ENCODE measurements around the gene HAPSTR1. TPM values are rescaled to one million over a fixed set of nuclear protein-coding genes. Genes with fewer than 3 reads are reported as not detected.

The HAPSTR1 gene
- total and polyA plus RNA-seq, 2 of the 8 experiments (the other 6 are each of a cell fraction or from before 2014, with no cell fraction given), result 11.9 to 66.1 TPM

- FAIRE-seq (no peak), DNase-seq (ENCODE audit: low read depth in 1 of 2, low spot score in 2 of 2) (peak in 1 of 2 experiments; percentile 90)
- Histone ChIP-seq H3K79me1 (ENCODE audit: low read depth, low read length) (peaks cover 2% of the 10 kb centered on the region; the same call in 1 of the 2 replicates), H2AFZ (ENCODE audit: low read length) (no peak overlapping the region), H3K23me2 (ENCODE audit: low read depth, low read length) (peaks cover 2% of the 10 kb centered on the region; the same call in 1 of the 2 replicates), H4K20me1 (replicated peaks in 1 of 2; ENCODE audit: control insufficient read depth in 1 of 2, insufficient read depth in 2 of 2, low read length in 2 of 2) (no peaks in the 10 kb centered on the region), H4K91ac (replicated peaks; ENCODE audit: insufficient read length, low read length) (no peak overlapping the region), H4K8ac (ENCODE audit: extremely low read depth, insufficient read depth, low read length) (no peak overlapping the region), H2BK120ac (replicated peaks; ENCODE audit: low read depth, low read length) (no peak overlapping the region), H3K4me3 (ENCODE audit: extremely low read depth in 1 of 4, insufficient read depth in 2 of 4, low read depth in 3 of 4, low read length in 4 of 4) (peak overlapping the region in 2 of 4 experiments; percentile 19 to 39; a peak in 3 of 8 replicates), H2BK12ac (ENCODE audit: low read depth, low read length) (no peak overlapping the region), H3K4ac (replicated peaks; ENCODE audit: insufficient read length, low read depth, low read length) (no peak overlapping the region), H3K36me3 (ENCODE audit: control insufficient read depth in 2 of 4, insufficient read depth in 4 of 4, low read length in 3 of 4) (no peaks in the 10 kb centered on the region), H3K23ac (ENCODE audit: insufficient read length) (no peak overlapping the region), H3K79me2 (ENCODE audit: control insufficient read depth in 1 of 2, insufficient read depth in 2 of 2, low read length in 2 of 2) (no peaks in the 10 kb centered on the region), H3K4me2 (ENCODE audit: insufficient read depth in 1 of 2, low read depth in 2 of 2, low read length in 2 of 2) (peak overlapping the region in 1 of 2 experiments; percentile 60; a peak in 3 of 4 replicates), H3K56ac (replicated peaks; ENCODE audit: insufficient read length, low read depth, low read length) (no peak overlapping the region), H2BK5ac (ENCODE audit: low read depth, low read length) (no peak overlapping the region), H3K18ac (ENCODE audit: extremely low read depth, low read length) (no peak overlapping the region), H3K14ac (ENCODE audit: insufficient read length) (no peak overlapping the region), H3K9ac (replicated peaks in 1 of 4; ENCODE audit: extremely low read depth in 1 of 4, low read depth in 3 of 4, low read length in 3 of 4) (no peak overlapping the region), H3K4me1 (replicated peaks in 1 of 4; ENCODE audit: control insufficient read depth in 3 of 4, insufficient read depth in 4 of 4, low read length in 3 of 4) (no peaks in the 10 kb centered on the region; a peak in 2 of 7 replicates), H2BK20ac (ENCODE audit: low read length) (no peak overlapping the region), H3K9me3 (ENCODE audit: insufficient read depth in 2 of 2, low read depth in 1 of 2, low read length in 1 of 2) (no peaks in the 10 kb centered on the region), H3K27me3 (replicated peaks in 1 of 4; ENCODE audit: control insufficient read depth in 3 of 4, extremely low read depth in 1 of 4, insufficient read depth in 3 of 4, low read length in 3 of 4) (no peaks in the 10 kb centered on the region), H4K5ac (ENCODE audit: insufficient read length, low read depth, low read length) (no peak overlapping the region), H3K27ac (ENCODE audit: low read depth, low read length) (no peak overlapping the region), H2AK5ac (ENCODE audit: low read depth, low read length) (no peak overlapping the region), H2BK15ac (ENCODE audit: low read length) (no peak overlapping the region)
- POLR2A ChIA-PET (ENCODE audit: partially characterized antibody), result interaction anchor here (1.1 to 1.4 kb wide), 3 partner anchors 12 to 111 kb away, joined by 3 read pairs; no protein-coding TSS in a partner anchor
- WGBS, 2 experiments (ENCODE audit: extremely low coverage in 1 of 2, insufficient coverage in 1 of 2, insufficient read length in 1 of 2, insufficient replicate concordance in 2 of 2, low coverage in 1 of 2, low lambda C conversion rate in 2 of 2, missing lambda C conversion rate in 1 of 2), result 22% methylated on average over 21 of the region's 21 CpGs; no CpG with 5 or more reads in 1 of the 2 experiments
- CTCF ChIA-PET (ENCODE audit: partially characterized antibody), result interaction anchor here (0.5 to 4.3 kb wide), 36 partner anchors 9 to 1044 kb away, joined by 3 to 39 read pairs (median 3); partner anchors contain the start of gene GRIN2A
- TF ChIP-seq CTBP2 (IDR thresholded peaks at IDR 0.05; ENCODE audit: borderline replicate concordance, insufficient read depth, insufficient read length, low read length) (no peak), HDAC2 (IDR thresholded peaks at IDR 0.05; ENCODE audit: borderline replicate concordance in 1 of 2, low read depth in 2 of 2, low read length in 2 of 2) (no peak), CTCF (IDR thresholded peaks at IDR 0.05; ENCODE audit: control extremely low read depth in 1 of 3, insufficient read depth in 1 of 3, low read depth in 1 of 3, low read length in 3 of 3) (peak; percentile 97 to 99 (median 97)), SRF (IDR thresholded peaks at IDR 0.05; ENCODE audit: low read depth, low read length) (no peak), KDM1A (IDR thresholded peaks at IDR 0.05; ENCODE audit: borderline replicate concordance, low read length) (no peak), TAF1 (IDR thresholded peaks at IDR 0.05; ENCODE audit: low read depth, low read length) (no peak), YY1 (IDR thresholded peaks at IDR 0.05; ENCODE audit: low read depth, low read length) (peak; percentile 77; the same call in 1 of the 2 replicates), TBP (IDR thresholded peaks at IDR 0.05; ENCODE audit: low read depth, low read length) (0 out of 2 replicates have a peak, but pooled peaks have one; percentile 17)
Observed at GRCh38 chr16:9138731-9139501, 47.5 kb downstream of the HAPSTR1 start.

All from H1 (cell line).